OCI-LY1 (cell line): ENCODE results near the gene SAMD8.
"Not testable (repeated sequence)": the region's sequence is repeated elsewhere in the genome, so short reads cannot be mapped to it uniquely, and the experiment has no call there.

ENCODE experiments used
- H2AFZ ChIP-seq: fragments of 200-600 bp; sonication (generic), shearing (Covaris generic); 2 replicates; pipeline ENCODE4 v1.6.0; 2014; ENCODE audit warnings: antibody characterized with exemption, mild to moderate bottlenecking, low read length
- H3F3A ChIP-seq: fragments of 200-600 bp; sonication (generic), shearing (Covaris generic); 2 replicates; pipeline ENCODE4 v1.6.0; 2014; ENCODE audit warnings: mild to moderate bottlenecking, antibody characterized with exemption, low read length, moderate library complexity; ENCODE audit not compliant: insufficient read depth
- H3K27ac ChIP-seq: fragments of 200-600 bp; sonication (generic); 2 replicates; pipeline ENCODE4 v1.5.1; 2014; ENCODE audit warnings: low read length, mixed run types, mild to moderate bottlenecking, low read depth; ENCODE audit not compliant: poor library complexity, severe bottlenecking
- H3K27me3 ChIP-seq: fragments of 200-600 bp; sonication (generic); 2 replicates; pipeline ENCODE4 v1.6.0; 2014; ENCODE audit warnings: antibody characterized with exemption, mild to moderate bottlenecking, low read length, moderate library complexity; ENCODE audit not compliant: insufficient read depth
- H3K36me3 ChIP-seq: fragments of 200-600 bp; sonication (generic); 2 replicates; pipeline ENCODE4 v1.6.1; 2014; ENCODE audit warnings: mild to moderate bottlenecking, antibody characterized with exemption, low read length, moderate library complexity, mixed read lengths; ENCODE audit not compliant: insufficient read depth
- H3K4me1 ChIP-seq: fragments of 200-600 bp; sonication (generic); 2 replicates; pipeline ENCODE4 v1.5.1; 2014; ENCODE audit warnings: mild to moderate bottlenecking, low read length, moderate library complexity; ENCODE audit not compliant: insufficient read depth, severe bottlenecking
- H3K4me2 ChIP-seq: fragments of 200-600 bp; sonication (generic), shearing (Covaris generic); 2 replicates; pipeline ENCODE4 v1.6.1; 2014; ENCODE audit warnings: low read length
- H3K4me3 ChIP-seq: fragments of 200-600 bp; sonication (generic); 2 replicates; pipeline ENCODE4 v1.5.1; 2014; ENCODE audit warnings: low read length, low read depth, mild to moderate bottlenecking, mixed read lengths; ENCODE audit not compliant: poor library complexity, severe bottlenecking
- H3K79me2 ChIP-seq: fragments of 200-600 bp; shearing (Covaris generic); 2 replicates; pipeline ENCODE4 v1.6.1; 2016; ENCODE audit warnings: mixed run types, low read length, mixed read lengths; ENCODE audit not compliant: insufficient read depth
- H3K9ac ChIP-seq: fragments of 200-600 bp; sonication (generic), shearing (Covaris generic); 2 replicates; pipeline ENCODE4 v1.6.1; 2014; ENCODE audit warnings: mild to moderate bottlenecking, low read length, mixed read lengths
- H3K9me2 ChIP-seq: fragments of 200-600 bp; sonication (generic), shearing (Covaris generic); 2 replicates; pipeline ENCODE4 v1.6.1; 2014; ENCODE audit warnings: low read depth, mild to moderate bottlenecking, low read length, mixed read lengths
- H3K9me3 ChIP-seq: fragments of 200-600 bp; shearing (Covaris generic); 2 replicates; pipeline ENCODE4 v1.6.1; 2014; ENCODE audit warnings: low read length, mixed read lengths
- H4K20me1 ChIP-seq: fragments of 200-600 bp; sonication (generic), shearing (Covaris generic); 2 replicates; pipeline ENCODE4 v1.6.0; 2016; ENCODE audit warnings: mild to moderate bottlenecking, low read length; ENCODE audit not compliant: insufficient read depth
- EZH2 ChIP-seq: fragments of 200-600 bp; sonication (generic), shearing (Covaris generic); IDR thresholded peaks from 2 replicates; pipeline ENCODE4 v1.8.0; 2017; ENCODE audit warnings: borderline replicate concordance, mixed run types, mild to moderate bottlenecking, antibody characterized with exemption, low read length, moderate library complexity, mixed read lengths
- TF ChIP-seq, protein P1 (sequence below): fragments of 200-600 bp; sonication (generic), shearing (Covaris generic); IDR thresholded peaks from 2 replicates; pipeline ENCODE4 v1.5.1; 2017; ENCODE audit warnings: mild to moderate bottlenecking, antibody characterized with exemption, low read length, moderate library complexity, mixed read lengths

Gene SAMD8

GRCh38 chr10:75123088-75123682, 11.7 kb downstream of the SAMD8 start:
- Histone ChIP-seq H3F3A (no peaks in the 10 kb centered on the region), H3K27ac (no peak overlapping the region), H3K27me3 (no peaks in the 10 kb centered on the region), H3K9me3 (no peaks in the 10 kb centered on the region), H3K4me1 (peaks cover 23% of the 10 kb centered on the region), H3K79me2 (peaks cover 58% of the 10 kb centered on the region), H3K4me2 (no peak overlapping the region), H4K20me1 (no peaks in the 10 kb centered on the region), H3K9me2 (no peaks in the 10 kb centered on the region), H3K9ac (no peak overlapping the region), H2AFZ (no peak overlapping the region), H3K4me3 (no peak overlapping the region), H3K36me3 (peaks cover 20% of the 10 kb centered on the region)
- TF ChIP-seq, protein P1, sequence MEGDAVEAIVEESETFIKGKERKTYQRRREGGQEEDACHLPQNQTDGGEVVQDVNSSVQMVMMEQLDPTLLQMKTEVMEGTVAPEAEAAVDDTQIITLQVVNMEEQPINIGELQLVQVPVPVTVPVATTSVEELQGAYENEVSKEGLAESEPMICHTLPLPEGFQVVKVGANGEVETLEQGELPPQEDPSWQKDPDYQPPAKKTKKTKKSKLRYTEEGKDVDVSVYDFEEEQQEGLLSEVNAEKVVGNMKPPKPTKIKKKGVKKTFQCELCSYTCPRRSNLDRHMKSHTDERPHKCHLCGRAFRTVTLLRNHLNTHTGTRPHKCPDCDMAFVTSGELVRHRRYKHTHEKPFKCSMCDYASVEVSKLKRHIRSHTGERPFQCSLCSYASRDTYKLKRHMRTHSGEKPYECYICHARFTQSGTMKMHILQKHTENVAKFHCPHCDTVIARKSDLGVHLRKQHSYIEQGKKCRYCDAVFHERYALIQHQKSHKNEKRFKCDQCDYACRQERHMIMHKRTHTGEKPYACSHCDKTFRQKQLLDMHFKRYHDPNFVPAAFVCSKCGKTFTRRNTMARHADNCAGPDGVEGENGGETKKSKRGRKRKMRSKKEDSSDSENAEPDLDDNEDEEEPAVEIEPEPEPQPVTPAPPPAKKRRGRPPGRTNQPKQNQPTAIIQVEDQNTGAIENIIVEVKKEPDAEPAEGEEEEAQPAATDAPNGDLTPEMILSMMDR: no peak
- TF ChIP-seq EZH2: no peak

DNA sequence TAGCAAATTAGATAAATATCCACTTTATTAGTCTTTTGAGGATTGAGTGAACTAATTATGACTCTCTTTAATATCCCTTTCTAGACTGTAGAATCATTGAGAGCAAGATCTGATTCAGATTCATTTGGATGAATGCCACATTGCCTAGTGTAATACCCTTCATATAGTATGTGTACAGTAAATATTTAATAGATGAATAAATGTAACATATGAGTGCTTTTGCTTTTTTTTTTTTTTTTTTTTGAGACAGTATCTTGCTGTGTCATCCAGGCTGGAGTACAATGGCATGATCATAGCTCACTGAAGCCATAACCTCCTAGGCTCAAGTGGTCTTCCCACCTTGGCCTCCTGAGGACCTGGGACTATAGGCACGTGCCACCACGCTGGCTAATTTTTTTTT, 14.8 kb downstream of the SAMD8 start:
- TF ChIP-seq, protein P1: no peak
- TF ChIP-seq EZH2: no peak
- no peaks in the 10 kb centered on the region for H3F3A ChIP-seq
- peaks cover 20% of the 10 kb centered on the region for H3K36me3 ChIP-seq
- no peaks in the 10 kb centered on the region for H3K9me2 ChIP-seq
- no peak overlapping the region for H3K4me2 ChIP-seq
- no peak overlapping the region for H2AFZ ChIP-seq
- peaks cover 44% of the 10 kb centered on the region for H3K4me1 ChIP-seq
- no peak overlapping the region for H3K27ac ChIP-seq
- H3K9ac ChIP-seq: no peak overlapping the region
- H4K20me1 ChIP-seq: no peaks in the 10 kb centered on the region
- H3K9me3 ChIP-seq: no peaks in the 10 kb centered on the region
- H3K27me3 ChIP-seq: no peaks in the 10 kb centered on the region
- H3K79me2 ChIP-seq: peaks cover 43% of the 10 kb centered on the region
- no peak overlapping the region for H3K4me3 ChIP-seq

- peaks cover 50% of the 10 kb centered on the region for H3K4me1 ChIP-seq
- peaks cover 20% of the 10 kb centered on the region for H3K36me3 ChIP-seq
- no peak overlapping the region for H2AFZ ChIP-seq
- H3K27ac ChIP-seq: peak overlapping the region; percentile 58
- no peaks in the 10 kb centered on the region for H3K9me3 ChIP-seq
- H3K4me2 ChIP-seq: no peak overlapping the region
- H4K20me1 ChIP-seq: no peaks in the 10 kb centered on the region
- TF ChIP-seq, protein P1: no peak
- TF ChIP-seq EZH2: no peak
- no peaks in the 10 kb centered on the region for H3K9me2 ChIP-seq
- H3K9ac ChIP-seq: no peak overlapping the region
- peaks cover 35% of the 10 kb centered on the region for H3K79me2 ChIP-seq
- no peaks in the 10 kb centered on the region for H3F3A ChIP-seq
- H3K4me3 ChIP-seq: no peak overlapping the region
- no peaks in the 10 kb centered on the region for H3K27me3 ChIP-seq
These were observed 16.0 kb downstream of the SAMD8 start for GRCh38 chr10:75127471-75127870.

GRCh38 chr10:75128985-75129384, 17.5 kb downstream of the SAMD8 start:
- H3K9me2 ChIP-seq, H3K9me3 ChIP-seq, H3K27me3 ChIP-seq, H4K20me1 ChIP-seq, H3K9ac ChIP-seq, H2AFZ ChIP-seq, H3F3A ChIP-seq, H3K4me3 ChIP-seq: not testable (repeated sequence)
- Histone ChIP-seq H3K27ac (peak overlapping the region; percentile 78), H3K4me2 (peak overlapping the region; percentile 20; the same call in 1 of the 2 replicates), H3K79me2 (peaks cover 31% of the 10 kb centered on the region), H3K4me1 (peaks cover 50% of the 10 kb centered on the region), H3K36me3 (peaks cover 21% of the 10 kb centered on the region)
